Keratinocyte (primary cell): ENCODE results near the gene SLC9A8. TPM values are rescaled to one million over a fixed set of nuclear protein-coding genes. Genes with fewer than 3 reads are reported as not detected.
A peak's percentile ranks its signal among the peaks of the same experiment; 100 is the strongest.

Experiments used
- DNase-seq: peaks from one replicate; pipeline ENCODE4 v3.0.0-alpha.2; 2011; ENCODE audit warnings: low read depth, missing footprints, low spot score
- FAIRE-seq: peaks from 2 replicates; lab custom pipeline; 2011; peaks lifted over from hg19 to GRCh38; lab: Jason Lieb, UNC
- H2AFZ ChIP-seq: 2 replicates; pipeline ENCODE4 v1.6.0; 2012; ENCODE audit warnings: low read length, control low read depth, inconsistent platforms; ENCODE audit not compliant: control insufficient read depth
- H3K27ac ChIP-seq: 2 replicates; pipeline ENCODE4 v1.5.1; 2011; ENCODE audit warnings: low read length; ENCODE audit not compliant: control insufficient read depth, insufficient read depth
- H3K27me3 ChIP-seq: 3 replicates; pipeline ENCODE4 v1.6.0; 2011; ENCODE audit warnings: low read length; ENCODE audit not compliant: control insufficient read depth, insufficient read depth; ENCODE audit errors: extremely low read depth
- H3K36me3 ChIP-seq, 2 experiments: 2 replicates in 1 of 2; 3 replicates in 1 of 2; pipeline ENCODE4 v1.5.1; 2011; ENCODE audit warnings: low read length in 2 of 2, mild to moderate bottlenecking in 1 of 2; ENCODE audit not compliant: control insufficient read depth in 2 of 2, insufficient read depth in 2 of 2; ENCODE audit errors: extremely low read depth in 1 of 2
- H3K4me1 ChIP-seq: 3 replicates; pipeline ENCODE4 v1.5.1; 2011; ENCODE audit warnings: low read length; ENCODE audit not compliant: control insufficient read depth, insufficient read depth; ENCODE audit errors: extremely low read depth
- H3K4me2 ChIP-seq: 3 replicates; pipeline ENCODE4 v1.6.0; 2011; ENCODE audit warnings: low read depth, low read length; ENCODE audit not compliant: control insufficient read depth, insufficient read depth; ENCODE audit errors: extremely low read depth
- H3K4me3 ChIP-seq, 3 experiments: fragments of 200-600 bp in 1 of 3; sonication (generic) in 1 of 3; 2 replicates in 2 of 3; 3 replicates in 1 of 3; pipeline ENCODE4 v1.5.1; 2011 to 2016; ENCODE audit warnings: low read length in 3 of 3, mild to moderate bottlenecking in 3 of 3, control low read depth in 2 of 3, inconsistent platforms in 1 of 3, low read depth in 1 of 3, mixed read lengths in 1 of 3, mixed run types in 1 of 3, moderate library complexity in 1 of 3; ENCODE audit not compliant: control insufficient read depth in 2 of 3, insufficient read depth in 2 of 3; ENCODE audit errors: extremely low read depth in 1 of 3
- H3K79me2 ChIP-seq: 2 replicates; pipeline ENCODE4 v1.6.0; 2012; ENCODE audit warnings: low read length; ENCODE audit not compliant: control insufficient read depth, insufficient read depth
- H3K9ac ChIP-seq: 3 replicates; pipeline ENCODE4 v1.6.0; 2011; ENCODE audit warnings: low read length; ENCODE audit not compliant: control insufficient read depth, insufficient read depth; ENCODE audit errors: extremely low read depth
- H3K9me1 ChIP-seq: 3 replicates; pipeline ENCODE4 v1.6.0; 2011; ENCODE audit warnings: low read length; ENCODE audit not compliant: control insufficient read depth, insufficient read depth; ENCODE audit errors: extremely low read depth
- H3K9me3 ChIP-seq: 2 replicates; pipeline ENCODE4 v1.5.1; 2012; ENCODE audit warnings: low read depth, low read length; ENCODE audit not compliant: control insufficient read depth
- H4K20me1 ChIP-seq: 3 replicates; pipeline ENCODE4 v1.6.0; 2011; ENCODE audit warnings: low read length; ENCODE audit not compliant: control insufficient read depth, insufficient read depth; ENCODE audit errors: extremely low read depth
- EZH2 ChIP-seq: IDR thresholded peaks from one replicate; pipeline ENCODE4 v1.6.1; 2012; ENCODE audit warnings: inconsistent platforms, mild to moderate bottlenecking, low read length, moderate library complexity
- dilution Hi-C: fragments of 300-500 bp; cut with MboI; formaldehyde crosslinking; loops from one replicate; pipeline ENCODE4 v1.7.0; 2020; ENCODE audit warnings: low sequenced_read_pairs; ENCODE audit not compliant: extremely low pct_ligation_motif_present
- polyA plus RNA-seq, 5 experiments: library from polyadenylated mRNA; depleted of rRNA in 3 of 5; stranded (reverse) in 3 of 5; stranded (forward) in 1 of 5; unstranded in 1 of 5; fragments of >200 nt; gene quantifications; 1 replicate in 1 of 5; 2 replicates in 3 of 5; 3 replicates in 1 of 5; pipeline versions ENCODE4 v1.2.1 to v1.2.3, GENCODE V29; 2011 to 2012; ENCODE audit warnings: missing spikeins in 2 of 5, low read depth in 1 of 5, low replicate concordance in 1 of 5
- TF ChIP-seq, protein P1 (sequence below), 3 experiments: IDR thresholded peaks in 1 of 3; conservative IDR thresholded peaks in 1 of 3; optimal IDR thresholded peaks in 1 of 3; 2 replicates in 2 of 3; 3 replicates in 1 of 3; pipeline versions ENCODE3 to v1.5.1; 2011; ENCODE audit warnings: low read length in 3 of 3, mild to moderate bottlenecking in 3 of 3, moderate library complexity in 2 of 3, control low read depth in 1 of 3, inconsistent platforms in 1 of 3; ENCODE audit not compliant: insufficient read depth in 2 of 3; ENCODE audit errors: extremely low read depth in 1 of 3

SLC9A8 gene
- polyA plus RNA-seq, 1 donor (not counting 4 experiments of a cell fraction or from before 2014, with no cell fraction given) = 1.9 TPM

DNA sequence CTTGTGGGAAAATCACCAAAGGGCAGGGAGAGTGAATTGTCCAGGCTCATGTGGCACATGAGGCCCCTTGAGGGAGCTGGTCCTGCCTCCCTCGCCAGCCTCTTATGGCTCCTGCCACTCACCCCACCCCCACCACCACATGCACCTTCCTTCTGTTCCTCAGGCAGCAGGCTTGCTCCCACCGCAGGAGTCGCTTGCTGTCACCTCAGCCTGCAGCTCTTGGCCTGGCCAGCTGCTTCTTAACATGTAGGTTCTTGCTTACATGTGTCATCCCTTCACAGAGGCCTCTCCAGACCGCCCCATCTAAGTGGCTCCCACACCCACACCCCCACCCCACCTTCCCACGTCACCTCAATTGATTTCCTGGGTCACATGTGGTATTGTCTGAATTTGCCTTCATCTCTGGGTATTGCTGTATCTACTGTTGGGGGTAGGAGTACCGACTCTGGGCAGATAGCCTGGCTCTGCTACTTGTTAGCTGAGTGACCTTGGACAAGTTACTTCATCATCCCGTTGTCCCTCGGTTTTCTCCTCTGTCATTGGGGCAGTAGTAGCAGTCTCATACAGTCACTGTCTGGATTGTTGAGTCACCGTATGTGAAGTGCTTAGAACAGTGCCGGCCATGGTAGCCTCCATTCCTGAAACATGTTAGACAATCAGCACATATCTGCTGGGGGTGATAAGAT lies 41.7 kb downstream of the SLC9A8 start:
- FAIRE-seq = no peak
- peak overlapping the region; percentile 15 for H3K27ac ChIP-seq
- no peaks in the 10 kb centered on the region for H3K27me3 ChIP-seq
- DNase-seq = no peak
- H2AFZ ChIP-seq = no peak overlapping the region
- no peaks in the 10 kb centered on the region for H3K9me1 ChIP-seq
- peaks cover 23% of the 10 kb centered on the region for H3K4me1 ChIP-seq
- TF ChIP-seq EZH2 = no peak
- TF ChIP-seq, protein P1, sequence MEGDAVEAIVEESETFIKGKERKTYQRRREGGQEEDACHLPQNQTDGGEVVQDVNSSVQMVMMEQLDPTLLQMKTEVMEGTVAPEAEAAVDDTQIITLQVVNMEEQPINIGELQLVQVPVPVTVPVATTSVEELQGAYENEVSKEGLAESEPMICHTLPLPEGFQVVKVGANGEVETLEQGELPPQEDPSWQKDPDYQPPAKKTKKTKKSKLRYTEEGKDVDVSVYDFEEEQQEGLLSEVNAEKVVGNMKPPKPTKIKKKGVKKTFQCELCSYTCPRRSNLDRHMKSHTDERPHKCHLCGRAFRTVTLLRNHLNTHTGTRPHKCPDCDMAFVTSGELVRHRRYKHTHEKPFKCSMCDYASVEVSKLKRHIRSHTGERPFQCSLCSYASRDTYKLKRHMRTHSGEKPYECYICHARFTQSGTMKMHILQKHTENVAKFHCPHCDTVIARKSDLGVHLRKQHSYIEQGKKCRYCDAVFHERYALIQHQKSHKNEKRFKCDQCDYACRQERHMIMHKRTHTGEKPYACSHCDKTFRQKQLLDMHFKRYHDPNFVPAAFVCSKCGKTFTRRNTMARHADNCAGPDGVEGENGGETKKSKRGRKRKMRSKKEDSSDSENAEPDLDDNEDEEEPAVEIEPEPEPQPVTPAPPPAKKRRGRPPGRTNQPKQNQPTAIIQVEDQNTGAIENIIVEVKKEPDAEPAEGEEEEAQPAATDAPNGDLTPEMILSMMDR (optimal IDR thresholded peaks at IDR 0.05 in 1 of 3, IDR thresholded peaks at IDR 0.05 in 1 of 3, conservative IDR thresholded peaks at IDR 0.05 in 1 of 3; ENCODE audit: extremely low read depth in 1 of 3, insufficient read depth in 2 of 3, low read length in 3 of 3) = no peak
- dilution Hi-C loops = no loop called here
- no peak overlapping the region for H3K4me3 ChIP-seq
- H3K9ac ChIP-seq = no peak overlapping the region
- no peak overlapping the region for H3K4me2 ChIP-seq
- no peaks in the 10 kb centered on the region for H3K9me3 ChIP-seq
- H3K36me3 ChIP-seq = peaks cover 7 to 9% of the 10 kb centered on the region in 2 experiments
- no peaks in the 10 kb centered on the region for H4K20me1 ChIP-seq
- H3K79me2 ChIP-seq = no peaks in the 10 kb centered on the region

DNA sequence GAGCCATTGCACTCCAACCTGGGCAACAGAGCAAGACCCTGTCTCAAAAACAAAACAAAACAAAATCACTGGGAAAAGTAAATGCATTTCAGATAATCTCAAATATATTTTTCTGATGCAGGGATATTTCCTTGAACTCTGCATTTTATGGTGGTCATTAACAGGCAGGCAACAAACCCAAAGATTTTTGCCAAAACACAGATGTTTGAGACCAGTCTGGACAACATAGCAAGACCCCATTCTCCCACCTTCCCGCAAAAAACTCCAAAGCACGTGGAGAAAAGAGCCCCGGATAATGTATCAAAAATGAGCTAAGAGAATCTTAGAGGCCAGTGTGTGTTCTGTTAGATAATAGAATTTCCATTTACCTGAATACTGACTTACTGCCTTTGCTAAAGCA lies 44.3 kb downstream of the SLC9A8 start:
- H3K4me1 ChIP-seq = peaks cover 16% of the 10 kb centered on the region
- TF ChIP-seq, protein P1 (optimal IDR thresholded peaks at IDR 0.05 in 1 of 3, IDR thresholded peaks at IDR 0.05 in 1 of 3, conservative IDR thresholded peaks at IDR 0.05 in 1 of 3; ENCODE audit: extremely low read depth in 1 of 3, insufficient read depth in 2 of 3, low read length in 3 of 3) = no peak
- no peak for TF ChIP-seq EZH2
- FAIRE-seq = no peak
- H3K9ac ChIP-seq = no peak overlapping the region
- H3K4me3 ChIP-seq = no peak overlapping the region
- no peak for DNase-seq
- no peaks in the 10 kb centered on the region for H3K27me3 ChIP-seq
- dilution Hi-C loops = no loop called here
- H3K9me1 ChIP-seq = no peaks in the 10 kb centered on the region
- no peak overlapping the region for H2AFZ ChIP-seq
- H3K79me2 ChIP-seq = no peaks in the 10 kb centered on the region
- H4K20me1 ChIP-seq = no peaks in the 10 kb centered on the region
- no peaks in the 10 kb centered on the region for H3K9me3 ChIP-seq
- H3K27ac ChIP-seq = no peak overlapping the region
- H3K36me3 ChIP-seq = peaks cover 7% of the 10 kb centered on the region in 2 experiments
- H3K4me2 ChIP-seq = no peak overlapping the region
